ENCODE results near the gene GPI. TPM values are rescaled to one million over a fixed set of nuclear protein-coding genes. Genes with fewer than 3 reads are reported as not detected.
"Not testable (repeated sequence)": the region's sequence is repeated elsewhere in the genome, so short reads cannot be mapped to it uniquely, and the experiment has no call there.

GPI gene
- total RNA-seq, 1 donor from 2014 or later: 152 TPM

- intact Hi-C loops (cut with DNase I): loop anchor here (2.0 kb wide), 1 partner anchor 1013 kb away; no protein-coding TSS in a partner anchor
- ATAC-seq: no peak
- no peak for DNase-seq (ENCODE audit: low spot score)
Observed at GRCh38 chr19:34391813-34392212, 26.8 kb downstream of the GPI start.

DNA sequence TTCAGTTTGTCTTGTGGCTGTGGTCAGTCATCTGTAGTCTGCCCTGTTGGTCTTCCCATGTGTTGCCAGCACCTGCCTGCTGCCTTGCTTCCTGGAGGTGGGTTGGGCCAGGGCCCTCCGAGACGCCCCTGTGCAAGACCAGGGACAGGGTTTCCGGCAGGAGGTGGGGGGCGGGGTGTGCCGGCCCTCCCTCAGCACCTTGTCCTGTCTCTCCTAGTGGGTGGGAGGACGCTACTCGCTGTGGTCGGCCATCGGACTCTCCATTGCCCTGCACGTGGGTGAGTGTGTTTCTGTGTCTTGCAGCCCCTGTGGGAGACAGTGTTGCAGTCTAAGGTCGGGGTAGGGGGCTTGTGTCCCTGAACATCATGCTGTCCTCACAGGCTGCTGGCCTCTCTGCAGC lies 28.0 kb downstream of the GPI start:
- DNase-seq (ENCODE audit: low spot score) (no peak), ATAC-seq (no peak)
- intact Hi-C loops (cut with DNase I): loop anchor here (2.0 kb wide), 1 partner anchor 1014 kb away; no protein-coding TSS in a partner anchor

- ATAC-seq (no peak), DNase-seq (ENCODE audit: low spot score) (no peak)
- intact Hi-C loops (cut with DNase I): loop anchor here (2.0 kb wide), 1 partner anchor 1015 kb away; no protein-coding TSS in a partner anchor
Observed at GRCh38 chr19:34393629-34394028, 28.6 kb downstream of the GPI start.

- ATAC-seq (no peak), DNase-seq (ENCODE audit: low spot score) (no peak)
- intact Hi-C loops (cut with DNase I): loop anchor here (1.0 kb wide), 1 partner anchor 15 kb away; no protein-coding TSS in a partner anchor
Observed at GRCh38 chr19:34397853-34398252, 32.9 kb downstream of the GPI start.

DNA sequence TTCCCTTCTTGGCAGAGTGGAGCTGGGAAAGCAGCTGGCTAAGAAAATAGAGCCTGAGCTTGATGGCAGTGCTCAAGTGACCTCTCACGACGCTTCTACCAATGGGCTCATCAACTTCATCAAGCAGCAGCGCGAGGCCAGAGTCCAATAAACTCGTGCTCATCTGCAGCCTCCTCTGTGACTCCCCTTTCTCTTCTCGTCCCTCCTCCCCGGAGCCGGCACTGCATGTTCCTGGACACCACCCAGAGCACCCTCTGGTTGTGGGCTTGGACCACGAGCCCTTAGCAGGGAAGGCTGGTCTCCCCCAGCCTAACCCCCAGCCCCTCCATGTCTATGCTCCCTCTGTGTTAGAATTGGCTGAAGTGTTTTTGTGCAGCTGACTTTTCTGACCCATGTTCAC lies 34.9 kb downstream of the GPI start:
- DNase-seq (ENCODE audit: low spot score) (no peak), ATAC-seq (no peak)
- intact Hi-C loops (cut with DNase I): no loop called here

DNA sequence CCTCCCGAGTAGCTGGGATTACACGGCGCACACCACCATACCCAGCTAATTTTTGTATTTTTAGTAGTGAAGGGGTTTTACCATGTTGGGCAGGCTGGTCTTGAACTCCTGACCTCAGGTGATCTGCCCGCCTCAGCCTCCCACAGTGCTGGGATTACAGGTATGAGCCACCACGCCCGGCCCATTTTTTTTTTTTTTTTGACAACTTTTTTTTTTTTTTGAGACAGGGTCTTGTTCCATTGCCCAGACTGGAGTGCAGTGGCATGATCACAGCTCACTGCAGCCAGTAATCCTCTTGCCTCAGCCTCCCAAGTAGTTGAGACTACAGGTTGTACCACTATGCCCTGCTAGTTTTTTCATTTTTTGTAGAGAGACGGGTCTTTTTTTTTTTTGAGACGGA lies 35.8 kb downstream of the GPI start:
- DNase-seq (ENCODE audit: low spot score); ATAC-seq; intact Hi-C loops (cut with DNase I): not testable (repeated sequence)

DNA sequence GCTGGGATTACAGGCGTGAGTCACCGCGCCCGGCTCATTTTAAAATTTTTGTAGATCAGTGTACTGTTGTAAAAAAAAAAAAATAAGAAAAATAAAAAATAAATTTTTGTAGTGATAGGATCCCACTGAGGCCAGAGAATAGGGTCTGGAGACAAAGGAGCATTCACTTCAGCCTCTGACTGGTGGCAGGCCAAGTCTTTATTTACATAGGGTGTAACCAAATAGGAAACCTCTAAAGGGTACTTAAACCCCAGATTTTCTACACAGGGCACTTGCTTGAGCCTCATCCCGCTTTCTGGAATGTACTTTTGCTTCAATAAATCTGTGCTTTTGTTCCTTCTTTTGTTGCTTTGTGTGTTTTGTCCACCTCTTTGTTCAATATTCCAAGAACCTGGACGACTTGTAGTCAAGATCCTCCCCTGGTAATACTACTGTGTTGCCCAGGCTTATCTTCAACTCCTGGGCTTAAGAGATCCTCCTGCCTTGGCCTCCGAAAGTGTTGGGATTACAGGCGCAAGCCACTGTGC lies 37.1 kb downstream of the GPI start:
- no peak for DNase-seq (ENCODE audit: low spot score)
- ATAC-seq: peak; percentile 57
- intact Hi-C loops (cut with DNase I): no loop called here

GRCh38 chr19:34403784-34404108 lies 38.8 kb downstream of the GPI start:
- DNase-seq (ENCODE audit: low spot score): no peak
- no peak for ATAC-seq
- intact Hi-C loops (cut with DNase I): no loop called here

DNA sequence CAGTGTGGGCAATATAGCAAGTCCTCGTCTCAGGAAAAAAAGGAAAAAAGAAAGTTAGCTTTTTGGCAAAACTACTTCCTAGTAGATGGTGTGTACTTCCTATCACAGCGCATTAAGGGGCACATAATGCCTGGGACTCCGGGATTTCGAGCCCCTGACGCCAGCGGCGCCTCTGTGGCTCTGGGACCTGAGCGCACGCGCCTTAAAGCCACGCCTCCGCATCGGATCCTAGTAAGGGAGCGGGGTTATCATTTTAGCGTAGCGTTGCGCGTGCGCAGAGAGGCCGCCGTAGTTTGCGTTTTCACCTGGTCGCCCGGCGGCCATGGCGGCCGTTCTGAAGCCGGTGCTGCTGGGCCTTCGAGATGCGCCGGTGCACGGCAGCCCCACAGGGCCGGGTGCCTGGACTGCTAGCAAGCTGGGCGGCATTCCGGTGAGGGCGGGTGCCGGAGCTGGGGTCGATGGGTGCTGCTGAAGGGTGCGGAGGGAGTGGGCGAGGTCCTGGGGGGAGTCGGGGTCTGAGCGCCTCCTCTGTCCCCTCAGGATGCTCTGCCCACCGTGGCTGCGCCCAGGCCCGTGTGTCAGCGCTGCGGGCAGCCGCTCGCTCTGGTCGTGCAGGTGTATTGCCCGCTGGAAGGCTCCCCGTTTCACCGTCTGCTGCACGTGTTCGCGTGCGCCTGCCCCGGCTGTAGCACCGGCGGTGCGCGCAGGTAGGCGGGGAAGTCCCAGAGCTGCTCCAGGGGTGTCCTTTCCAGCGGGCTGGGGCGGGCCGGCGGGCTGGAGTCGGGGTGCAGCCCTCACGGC lies 39.3 kb downstream of the GPI start, which contains the start of gene PDCD2L:
Gene PDCD2L, plus strand, starts transcription at position 291 of the 801 bp plus-strand sequence. Its CDS starts 32 bp downstream, at position 323.
- intact Hi-C loops (cut with DNase I): no loop called here
- ATAC-seq (peak; percentile 95), DNase-seq (ENCODE audit: low spot score) (peak; percentile 95)

DNA sequence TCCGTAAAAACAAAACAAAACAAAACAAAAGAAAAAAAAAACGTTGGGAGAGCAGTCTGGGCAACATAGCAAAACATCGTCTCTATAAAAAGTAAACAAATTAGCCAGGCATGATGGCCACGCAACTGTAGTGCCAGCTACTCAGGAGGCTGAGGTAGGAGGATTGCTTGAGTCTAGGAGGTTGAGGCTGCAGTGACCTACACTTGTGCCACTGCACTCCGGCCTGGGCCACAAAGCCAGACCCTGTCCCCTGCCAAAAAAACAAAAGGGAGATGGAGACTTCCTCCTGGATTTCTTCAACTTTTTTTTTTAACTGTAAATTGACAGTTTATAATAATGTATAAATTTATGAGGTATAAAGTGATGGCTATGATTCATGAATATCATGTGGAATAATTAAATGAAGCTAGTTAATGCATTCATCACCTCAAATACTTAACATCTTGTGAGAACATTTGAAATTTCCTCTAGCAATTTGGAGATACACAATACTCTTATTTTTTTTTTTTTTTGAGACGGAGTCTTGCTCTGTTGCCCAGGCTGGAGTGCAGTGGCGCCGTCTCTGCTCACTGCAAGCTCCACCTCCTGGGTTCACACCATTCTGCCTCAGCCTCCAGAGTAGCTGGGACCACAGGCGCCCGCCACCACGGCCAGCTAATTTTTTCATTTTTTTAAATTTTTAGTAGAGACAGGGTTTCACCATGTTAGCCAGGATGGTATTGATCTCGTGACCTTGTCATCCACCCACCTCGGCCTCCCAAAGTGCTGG lies 41.1 kb downstream of the GPI start:
- intact Hi-C loops (cut with DNase I): no loop called here
- no peak for ATAC-seq
- DNase-seq (ENCODE audit: low spot score): no peak

DNA sequence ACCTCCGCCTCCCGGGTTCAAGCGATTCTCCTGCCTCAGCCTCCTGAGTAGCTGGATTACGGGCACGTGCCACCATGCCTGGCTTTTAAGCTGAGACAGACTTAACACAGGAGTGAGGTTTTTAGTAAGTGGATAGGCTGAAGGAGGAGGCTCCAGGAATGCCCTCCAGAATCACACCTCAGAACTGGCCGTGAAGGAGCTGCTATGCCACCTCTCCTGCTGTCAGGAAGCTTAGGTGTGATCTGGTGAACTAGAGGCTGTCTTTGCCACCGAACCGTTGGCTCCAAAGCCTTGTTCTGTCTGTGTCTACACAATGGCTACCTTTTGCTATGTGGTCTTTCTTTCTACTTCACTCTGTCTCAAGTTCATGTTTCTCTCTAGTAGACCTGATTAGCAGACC lies 43.4 kb downstream of the GPI start:
- peak; percentile 12 for DNase-seq (ENCODE audit: low spot score)
- intact Hi-C loops (cut with DNase I): no loop called here
- no peak for ATAC-seq

GRCh38 chr19:34409189-34410164 lies 44.5 kb downstream of the GPI start:
- intact Hi-C loops (cut with DNase I): no loop called here
- ATAC-seq (no peak), DNase-seq (ENCODE audit: low spot score) (peak; percentile 4)

DNA sequence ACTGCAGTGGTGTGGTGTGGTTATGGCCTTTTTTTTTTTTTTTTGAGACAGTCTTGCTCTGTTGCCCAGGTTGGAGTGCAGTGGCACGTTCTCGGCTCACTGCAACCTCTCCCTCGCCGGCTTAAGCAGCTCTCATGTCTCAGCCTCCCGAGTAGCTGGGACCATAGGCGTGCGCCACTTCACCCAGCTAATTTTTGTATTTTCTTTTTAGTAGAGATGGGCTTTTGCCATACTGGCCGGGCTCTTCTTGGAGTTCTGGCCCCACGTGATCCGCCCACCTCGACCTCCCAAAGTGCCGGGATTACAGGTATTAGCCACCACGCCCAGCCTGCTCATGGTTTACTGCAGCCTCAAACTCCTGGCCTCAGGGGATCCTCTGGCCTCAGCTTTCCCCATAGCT lies 46.2 kb downstream of the GPI start:
- ATAC-seq (no peak), DNase-seq (ENCODE audit: low spot score) (peak; percentile 23)
- intact Hi-C loops (cut with DNase I): no loop called here

DNA sequence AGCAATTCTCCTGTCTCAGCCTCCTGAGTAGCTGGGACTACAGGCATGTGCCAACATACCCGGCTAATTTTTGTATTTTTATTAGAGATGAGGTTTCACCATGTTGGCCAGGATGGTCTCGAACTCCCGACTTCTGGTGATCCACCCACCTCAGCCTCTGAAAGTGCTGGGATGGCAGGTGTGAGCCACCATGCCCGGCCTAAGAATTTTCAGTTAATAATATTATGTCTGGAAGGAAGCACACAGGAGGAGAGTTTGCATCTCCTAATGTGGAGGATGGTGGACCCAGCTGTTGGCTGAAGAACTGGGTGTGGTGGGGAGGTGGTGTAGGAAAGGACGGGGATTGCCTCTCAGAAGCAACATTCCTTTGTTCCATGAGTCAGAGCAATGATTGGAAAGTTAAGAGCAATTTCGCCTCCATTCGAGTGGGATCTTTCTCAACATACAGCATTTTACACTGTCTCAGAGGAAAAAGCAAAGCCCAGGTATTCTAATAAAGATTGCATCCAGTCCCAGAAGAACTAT lies 51.1 kb downstream of the GPI start:
- DNase-seq (ENCODE audit: low spot score) (peak; percentile 7), ATAC-seq (no peak)
- intact Hi-C loops (cut with DNase I): no loop called here

DNA sequence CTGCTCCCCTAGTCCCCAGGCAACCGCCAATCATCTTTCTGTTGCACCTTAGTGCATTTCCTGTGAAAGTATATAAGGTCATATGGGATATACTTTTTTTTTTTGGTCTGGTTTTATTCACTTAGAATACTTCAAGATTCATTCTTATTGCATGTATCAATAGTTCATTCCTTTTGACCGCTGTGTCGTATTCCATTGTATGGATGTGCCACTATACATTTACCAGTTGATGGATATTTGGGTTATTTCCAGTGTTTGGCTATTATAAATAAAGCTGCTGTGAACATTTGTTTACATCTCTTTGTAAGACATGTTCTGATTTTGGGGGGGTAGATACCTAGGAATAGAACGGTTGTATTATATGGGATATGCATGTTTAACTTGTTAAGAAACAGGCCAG lies 53.3 kb downstream of the GPI start:
- no peak for DNase-seq (ENCODE audit: low spot score)
- no peak for ATAC-seq
- intact Hi-C loops (cut with DNase I): no loop called here

- ATAC-seq (no peak), DNase-seq (ENCODE audit: low spot score) (no peak)
- intact Hi-C loops (cut with DNase I): no loop called here
Observed at GRCh38 chr19:34426096-34426661, 61.2 kb downstream of the GPI start.

- ATAC-seq (peak; percentile 30), DNase-seq (ENCODE audit: low spot score) (no peak)
- intact Hi-C loops (cut with DNase I): no loop called here
Observed at GRCh38 chr19:34428549-34429285, 63.7 kb downstream of the GPI start.

- intact Hi-C loops (cut with DNase I): no loop called here
- DNase-seq (ENCODE audit: low spot score) (no peak), ATAC-seq (no peak)
Observed at GRCh38 chr19:34429553-34429952, 64.6 kb downstream of the GPI start.
